Small intestine (tissue), 7 donors: ENCODE measurements around the gene HPRT1. TPM values are rescaled to one million over a fixed set of nuclear protein-coding genes. Genes with fewer than 3 reads are reported as not detected.
"Not testable (repeated sequence)": the region's sequence is repeated elsewhere in the genome, so short reads cannot be mapped to it uniquely, and the experiment has no call there.

Source experiments
- DNase-seq, 2 donors: peaks; one replicate each; pipeline versions ENCODE4 v3.0.0 to v3.0.0-alpha.2; 2013
- FAIRE-seq: peaks from 2 replicates; lab custom pipeline; 2012; peaks lifted over from hg19 to GRCh38; lab: Jason Lieb, UNC
- H3K27ac ChIP-seq, 3 donors: one replicate each; pipeline ENCODE4 v1.5.1; 2013; ENCODE audit warnings: low read length in 2 of 3, mild to moderate bottlenecking in 2 of 3, control low read depth in 1 of 3, inconsistent platforms in 1 of 3, low read depth in 1 of 3, moderate library complexity in 1 of 3
- H3K27me3 ChIP-seq, 3 donors: one replicate each; pipeline ENCODE4 v1.6.1; 2013; ENCODE audit warnings: low read length in 3 of 3, inconsistent platforms in 1 of 3; ENCODE audit not compliant: control insufficient read depth in 3 of 3, insufficient read depth in 3 of 3
- H3K36me3 ChIP-seq, 3 donors: one replicate each; pipeline ENCODE4 v1.6.1; 2013; ENCODE audit warnings: low read length in 3 of 3, inconsistent platforms in 1 of 3, low read depth in 1 of 3, mild to moderate bottlenecking in 1 of 3, moderate library complexity in 1 of 3; ENCODE audit not compliant: control insufficient read depth in 3 of 3, insufficient read depth in 2 of 3
- H3K4me1 ChIP-seq, 3 donors: one replicate each; pipeline ENCODE4 v1.6.1; 2013; ENCODE audit warnings: low read length in 2 of 3, inconsistent platforms in 1 of 3, low read depth in 1 of 3, mild to moderate bottlenecking in 1 of 3, moderate library complexity in 1 of 3; ENCODE audit not compliant: control insufficient read depth in 3 of 3, insufficient read depth in 2 of 3
- H3K4me3 ChIP-seq, 3 donors: one replicate each; pipeline ENCODE4 v1.5.1; 2013; ENCODE audit warnings: low read length in 3 of 3, control low read depth in 1 of 3, inconsistent platforms in 1 of 3, low read depth in 1 of 3, mild to moderate bottlenecking in 1 of 3, moderate library complexity in 1 of 3
- H3K9me3 ChIP-seq, 2 donors: one replicate each; pipeline ENCODE4 v1.6.1; 2013; ENCODE audit warnings: low read depth in 1 of 2, low read length in 1 of 2; ENCODE audit not compliant: control insufficient read depth in 2 of 2, insufficient read depth in 1 of 2
- WGBS, 3 donors: extraction: QIAGEN DNeasy Blood & Tissue Kit; methylation state at CpG; one replicate each; pipeline ENCODE4 v1.1.7; 2013; 5-methylcytosine and 5-hydroxymethylcytosine counted together
- polyA plus RNA-seq, 4 donors: library from polyadenylated mRNA; stranded (reverse) in 3 of 4; unstranded in 1 of 4; fragments of 200-250 nt in 3 of 4; fragments of 120-200 nt in 1 of 4; gene quantifications; one replicate each; pipeline versions ENCODE4 v1.2.1 to v1.2.3, GENCODE V29; 2013
- donor health status: healthy with polysubstance abuse.
- donor health status: control.
- donor health status: control.
- donor health status: Bipolar disorder and iron deficiency.
- donor health status: healthy.

The HPRT1 gene
- polyA plus RNA-seq, 4 donors = 24.3 to 57.8 (median 29.5) TPM

DNA sequence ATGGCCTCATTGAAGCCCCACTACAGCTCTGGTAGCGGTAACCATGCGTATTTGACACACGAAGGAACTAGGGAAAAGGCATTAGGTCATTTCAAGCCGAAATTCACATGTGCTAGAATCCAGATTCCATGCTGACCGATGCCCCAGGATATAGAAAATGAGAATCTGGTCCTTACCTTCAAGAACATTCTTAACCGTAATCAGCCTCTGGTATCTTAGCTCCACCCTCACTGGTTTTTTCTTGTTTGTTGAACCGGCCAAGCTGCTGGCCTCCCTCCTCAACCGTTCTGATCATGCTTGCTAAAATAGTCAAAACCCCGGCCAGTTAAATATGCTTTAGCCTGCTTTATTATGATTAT is 876 bp downstream of the HPRT1 start:
- FAIRE-seq (no peak), DNase-seq (peak; percentile 15 to 32)
- no peaks in the 10 kb centered on the region for H3K36me3 ChIP-seq
- H3K9me3 ChIP-seq = no peaks in the 10 kb centered on the region
- H3K27ac ChIP-seq = peak overlapping the region in 1 of 3 donors; percentile 96
- H3K27me3 ChIP-seq = no peaks in the 10 kb centered on the region
- H3K4me3 ChIP-seq = peak overlapping the region; percentile 59 to 65 (median 64)
- 3 to 46% (median 9%) methylated on average over 9 of the region's 9 CpGs for WGBS, 3 donors
- peaks cover 0 to 3% (median 0%) of the 10 kb centered on the region in 3 donors for H3K4me1 ChIP-seq

DNA sequence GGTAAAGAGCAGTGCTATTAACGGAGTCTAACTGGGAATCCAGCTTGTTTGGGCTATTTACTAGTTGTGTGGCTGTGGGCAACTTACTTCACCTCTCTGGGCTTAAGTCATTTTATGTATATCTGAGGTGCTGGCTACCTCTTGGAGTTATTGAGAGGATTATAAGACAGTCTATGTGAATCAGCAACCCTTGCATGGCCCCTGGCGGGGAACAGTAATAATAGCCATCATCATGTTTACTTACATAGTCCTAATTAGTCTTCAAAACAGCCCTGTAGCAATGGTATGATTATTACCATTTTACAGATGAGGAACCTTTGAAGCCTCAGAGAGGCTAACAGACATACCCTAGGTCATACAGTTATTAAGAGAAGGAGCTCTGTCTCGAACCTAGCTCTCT is 1.5 kb downstream of the HPRT1 start:
- DNase-seq (no peak), FAIRE-seq (no peak)
- H3K4me1 ChIP-seq = peaks cover 0 to 3% (median 0%) of the 10 kb centered on the region in 3 donors
- H3K36me3 ChIP-seq = no peaks in the 10 kb centered on the region
- H3K9me3 ChIP-seq = no peaks in the 10 kb centered on the region
- WGBS, 3 donors = 70 to 79% (median 74%) methylated on average over 3 of the region's 3 CpGs
- H3K27me3 ChIP-seq = no peaks in the 10 kb centered on the region
- no peak overlapping the region for H3K4me3 ChIP-seq
- H3K27ac ChIP-seq = no peak overlapping the region

DNA sequence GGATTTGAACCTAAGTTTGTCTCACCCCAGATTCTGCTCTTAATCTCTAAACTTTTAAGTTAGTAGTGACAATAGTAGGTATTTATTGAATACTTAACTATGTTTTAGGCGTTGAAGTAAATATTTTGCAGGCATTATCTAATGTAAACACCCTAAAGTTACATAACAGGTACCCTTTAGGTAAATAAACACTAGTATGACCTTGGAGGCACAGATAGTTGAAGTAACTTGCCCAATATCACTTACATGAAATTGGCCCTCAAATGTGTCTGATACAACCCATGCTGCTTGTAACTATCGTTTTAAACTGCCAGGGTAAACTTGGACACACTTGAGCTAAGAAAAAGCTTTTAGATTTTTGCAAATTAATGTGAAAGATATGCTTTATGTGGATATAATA is 3.0 kb downstream of the HPRT1 start:
- WGBS, 3 donors = 15 to 42% (median 28%) methylated on average over 2 of the region's 2 CpGs
- no peak overlapping the region for H3K27ac ChIP-seq
- H3K9me3 ChIP-seq = no peaks in the 10 kb centered on the region
- peaks cover 0 to 3% (median 0%) of the 10 kb centered on the region in 3 donors for H3K4me1 ChIP-seq
- FAIRE-seq (no peak), DNase-seq (no peak)
- no peaks in the 10 kb centered on the region for H3K27me3 ChIP-seq
- H3K36me3 ChIP-seq = no peaks in the 10 kb centered on the region
- H3K4me3 ChIP-seq = no peak overlapping the region

DNA sequence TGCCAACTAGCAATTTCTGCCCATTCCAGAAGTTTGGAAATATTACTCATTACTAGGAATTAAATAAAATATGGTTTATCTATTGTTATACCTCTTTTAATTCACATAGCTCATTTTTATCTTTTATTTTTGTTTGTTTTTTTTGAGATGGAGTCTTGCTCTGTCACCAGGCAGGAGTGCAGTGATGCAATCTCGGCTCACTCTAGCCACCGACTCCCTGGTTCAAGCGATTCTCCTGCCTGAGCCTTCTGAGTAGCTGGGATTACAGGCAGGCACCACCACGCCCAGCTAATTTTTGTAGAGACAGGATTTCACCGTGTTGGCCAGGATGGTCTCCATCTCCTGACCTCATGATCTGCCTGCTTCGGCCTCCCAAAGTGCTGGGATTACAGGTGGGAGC is 4.5 kb downstream of the HPRT1 start:
- not testable (repeated sequence) for H3K36me3 ChIP-seq, H3K4me1 ChIP-seq, H3K9me3 ChIP-seq, H3K4me3 ChIP-seq, H3K27ac ChIP-seq, H3K27me3 ChIP-seq, DNase-seq, FAIRE-seq
- 79 to 92% (median 84%) methylated on average over 6 of the region's 6 CpGs for WGBS, 3 donors

DNA sequence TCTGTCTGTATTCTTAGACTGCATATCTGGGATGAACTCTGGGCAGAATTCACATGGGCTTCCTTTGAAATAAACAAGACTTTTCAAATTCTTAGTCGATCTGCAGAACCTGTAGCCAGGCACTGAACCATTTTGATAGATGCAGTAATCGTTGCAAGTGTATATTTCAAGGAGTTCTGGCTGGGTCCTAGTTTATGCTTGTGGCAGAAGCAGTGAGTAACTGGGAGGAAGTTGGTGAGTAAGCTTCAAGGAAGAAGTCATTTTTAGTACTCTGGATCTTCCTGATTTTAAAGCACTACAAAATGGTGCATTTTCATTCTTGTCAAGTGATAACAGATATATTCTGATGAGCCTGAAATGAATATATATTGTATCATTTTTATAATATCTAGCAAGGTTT is 9.5 kb downstream of the HPRT1 start:
- Histone ChIP-seq H3K36me3 (no peaks in the 10 kb centered on the region), H3K4me3 (no peak overlapping the region), H3K4me1 (no peaks in the 10 kb centered on the region), H3K27ac (no peak overlapping the region), H3K9me3 (no peaks in the 10 kb centered on the region), H3K27me3 (no peaks in the 10 kb centered on the region)
- WGBS, 3 donors = 37 to 50% (median 41%) methylated on average over 2 of the region's 2 CpGs
- no peak for DNase-seq
- no peak for FAIRE-seq

DNA sequence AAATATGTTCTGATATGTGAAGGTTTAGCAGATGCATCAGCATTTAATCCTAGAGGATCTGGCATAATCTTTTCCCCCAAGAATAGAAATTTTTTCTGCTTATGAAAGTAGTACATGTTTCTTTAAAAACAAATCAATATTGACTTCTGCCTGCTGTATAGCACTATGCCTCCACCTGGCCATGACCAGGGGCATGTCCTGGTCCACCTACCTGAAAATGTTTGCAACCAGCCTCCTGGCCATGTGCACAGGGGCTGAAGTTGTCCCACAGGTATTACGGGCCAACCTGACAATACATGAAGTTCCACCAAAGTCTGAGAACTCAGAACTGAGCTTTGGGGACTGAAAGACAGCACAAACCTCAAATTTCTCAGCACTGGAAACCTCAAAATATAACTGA is 10.0 kb downstream of the HPRT1 start:
- no peaks in the 10 kb centered on the region for H3K36me3 ChIP-seq
- H3K4me3 ChIP-seq = no peak overlapping the region
- no peak for DNase-seq
- FAIRE-seq = no peak
- 73 to 98% (median 83%) methylated on average over 1 of the region's 1 CpG for WGBS, 3 donors
- H3K27me3 ChIP-seq = no peaks in the 10 kb centered on the region
- no peaks in the 10 kb centered on the region for H3K9me3 ChIP-seq
- H3K4me1 ChIP-seq = no peaks in the 10 kb centered on the region
- H3K27ac ChIP-seq = no peak overlapping the region

DNA sequence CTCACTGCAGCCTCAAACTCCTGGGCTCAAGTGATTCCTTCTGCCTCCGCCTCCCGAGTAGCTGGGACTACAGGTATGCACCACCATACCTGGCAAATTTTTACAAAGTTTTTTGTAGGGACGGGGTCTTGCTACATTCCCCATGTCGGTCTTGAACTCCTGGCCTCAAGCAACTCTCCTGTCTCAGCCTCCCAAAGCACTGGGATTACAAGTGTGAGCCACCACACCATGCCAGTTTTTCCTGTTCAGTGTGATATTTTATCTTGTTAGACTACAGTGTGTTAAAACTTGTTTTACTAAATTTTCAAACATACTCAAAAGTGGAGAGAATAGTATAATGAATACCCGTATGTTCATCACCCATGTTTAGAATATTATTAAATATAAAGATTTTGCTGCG is 12.1 kb downstream of the HPRT1 start:
- no peaks in the 10 kb centered on the region for H3K36me3 ChIP-seq
- H3K27me3 ChIP-seq = no peaks in the 10 kb centered on the region
- DNase-seq (no peak), FAIRE-seq (no peak)
- WGBS, 3 donors = 94 to 95% (median 94%) methylated on average over 6 of the region's 6 CpGs
- H3K27ac ChIP-seq = no peak overlapping the region
- H3K4me1 ChIP-seq = no peaks in the 10 kb centered on the region
- H3K4me3 ChIP-seq = no peak overlapping the region
- no peaks in the 10 kb centered on the region for H3K9me3 ChIP-seq

DNA sequence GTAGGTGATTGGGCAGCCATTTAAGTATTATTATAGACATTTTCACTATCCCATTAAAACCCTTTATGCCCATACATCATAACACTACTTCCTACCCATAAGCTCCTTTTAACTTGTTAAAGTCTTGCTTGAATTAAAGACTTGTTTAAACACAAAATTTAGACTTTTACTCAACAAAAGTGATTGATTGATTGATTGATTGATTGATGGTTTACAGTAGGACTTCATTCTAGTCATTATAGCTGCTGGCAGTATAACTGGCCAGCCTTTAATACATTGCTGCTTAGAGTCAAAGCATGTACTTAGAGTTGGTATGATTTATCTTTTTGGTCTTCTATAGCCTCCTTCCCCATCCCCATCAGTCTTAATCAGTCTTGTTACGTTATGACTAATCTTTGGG is 16.3 kb downstream of the HPRT1 start:
- no peak overlapping the region for H3K27ac ChIP-seq
- peaks cover 0 to 3% (median 3%) of the 10 kb centered on the region in 3 donors for H3K36me3 ChIP-seq
- WGBS, 3 donors = 59 to 92% (median 88%) methylated on average over 1 of the region's 1 CpG
- FAIRE-seq = no peak
- no peak for DNase-seq
- H3K27me3 ChIP-seq = no peaks in the 10 kb centered on the region
- H3K9me3 ChIP-seq = no peaks in the 10 kb centered on the region
- no peak overlapping the region for H3K4me3 ChIP-seq
- no peaks in the 10 kb centered on the region for H3K4me1 ChIP-seq

DNA sequence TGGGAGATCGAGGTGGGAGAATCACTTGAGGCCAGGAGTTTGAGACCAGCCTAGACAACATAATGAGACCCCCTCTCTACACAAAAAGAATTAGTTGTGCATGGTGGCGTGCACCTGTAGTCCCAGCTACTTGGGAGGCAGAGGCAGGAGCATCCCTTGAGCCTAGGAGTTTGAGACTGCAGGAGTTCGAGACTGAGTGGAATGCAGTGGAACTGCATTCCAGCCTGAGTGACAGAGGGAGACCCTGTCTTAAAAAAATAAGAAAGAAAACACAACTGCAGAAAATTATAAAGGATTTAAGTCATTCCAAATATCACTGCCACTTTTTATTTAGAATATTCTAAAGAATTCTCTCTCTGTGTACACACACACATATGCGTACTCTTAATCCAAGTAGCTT is 18.4 kb downstream of the HPRT1 start:
- Histone ChIP-seq H3K9me3 (no peaks in the 10 kb centered on the region), H3K4me3 (no peak overlapping the region), H3K27ac (no peak overlapping the region), H3K36me3 (peaks cover 0 to 3% (median 3%) of the 10 kb centered on the region in 3 donors), H3K4me1 (no peaks in the 10 kb centered on the region), H3K27me3 (no peaks in the 10 kb centered on the region)
- FAIRE-seq (no peak), DNase-seq (no peak)
- 90 to 98% (median 95%) methylated on average over 4 of the region's 4 CpGs for WGBS, 3 donors
